ENCODE measurements around the gene ANKRD11.

GRCh38 chr16:89366561-89367537, 123.5 kb downstream of the ANKRD11 start:
- TF ChIP-seq POLR2A (IDR thresholded peaks at IDR 0.05): no peak
- no peak for TF ChIP-seq CTCF (IDR thresholded peaks at IDR 0.05)
- no peak for TF ChIP-seq EP300 (IDR thresholded peaks at IDR 0.05)
